GM12878 (cell line): ENCODE measurements around the gene SEMA7A. TPM values are rescaled to one million over a fixed set of nuclear protein-coding genes. Genes with fewer than 3 reads are reported as not detected.

Source experiments
- FOS ChIP-seq: IDR thresholded peaks from 3 replicates; pipeline ENCODE4 v1.6.1; 2011; ENCODE audit warnings: borderline replicate concordance; ENCODE audit not compliant: insufficient read length; ENCODE audit errors: extremely low read depth
- FOXM1 ChIP-seq: IDR thresholded peaks from 2 replicates; pipeline ENCODE4 v1.6.1; 2012; ENCODE audit warnings: low read depth, mild to moderate bottlenecking, inconsistent platforms, low read length, moderate library complexity
- GATAD2B ChIP-seq: fragments of 450-650 bp; conservative IDR thresholded peaks from 2 replicates; pipeline ENCODE4 v1.6.1; 2017; ENCODE audit warnings: low read depth, mild to moderate bottlenecking, moderate library complexity
- HDGF ChIP-seq: fragments of 450-650 bp; IDR thresholded peaks from 2 replicates; pipeline ENCODE4 v1.6.1; 2016; ENCODE audit warnings: antibody characterized with exemption
- MEF2A ChIP-seq: IDR thresholded peaks from 2 replicates; pipeline ENCODE4 v1.6.1; 2011; ENCODE audit warnings: low read depth, mild to moderate bottlenecking, low read length, moderate library complexity; ENCODE audit not compliant: insufficient read depth
- NBN ChIP-seq: fragments of 450-650 bp; IDR thresholded peaks from 2 replicates; pipeline ENCODE4 v1.6.1; 2016
- PML ChIP-seq: IDR thresholded peaks from 2 replicates; pipeline ENCODE4 v1.6.1; 2012; ENCODE audit warnings: low read length, inconsistent platforms
- POLR2A ChIP-seq: IDR thresholded peaks from 2 replicates; pipeline ENCODE4 v1.6.1; 2011; ENCODE audit warnings: low read depth, mild to moderate bottlenecking, low read length
- POLR2AphosphoS2 ChIP-seq: IDR thresholded peaks from 2 replicates; pipeline ENCODE4 v1.6.1; 2011; ENCODE audit warnings: low read depth, mild to moderate bottlenecking, low read length, improper control_type of control experiment, moderate library complexity
- POLR2AphosphoS5 ChIP-seq: IDR thresholded peaks from 2 replicates; pipeline ENCODE4 v1.6.1; 2011; ENCODE audit warnings: mild to moderate bottlenecking, low read length, inconsistent platforms
- SIN3A ChIP-seq: IDR thresholded peaks from 2 replicates; pipeline ENCODE4 v1.6.1; 2012; ENCODE audit warnings: low read depth, low read length, improper control_type of control experiment
- SIX5 ChIP-seq: IDR thresholded peaks from 2 replicates; pipeline ENCODE4 v1.6.1; 2011; ENCODE audit warnings: mild to moderate bottlenecking, low read depth, low read length, moderate library complexity; ENCODE audit not compliant: severe bottlenecking
- SMARCA5 ChIP-seq: fragments of 450-650 bp; IDR thresholded peaks from 2 replicates; pipeline ENCODE4 v1.6.1; 2017; ENCODE audit warnings: mild to moderate bottlenecking
- SMC3 ChIP-seq: IDR thresholded peaks from 2 replicates; pipeline ENCODE4 v1.6.1; 2011; ENCODE audit warnings: low read length, improper control_type of control experiment, borderline replicate concordance
- SRF ChIP-seq, 2 experiments: IDR thresholded peaks; 2 replicates each; pipeline ENCODE4 v1.6.1; 2011; ENCODE audit warnings: low read depth in 2 of 2, low read length in 2 of 2, mild to moderate bottlenecking in 1 of 2, moderate library complexity in 1 of 2
- TCF12 ChIP-seq: IDR thresholded peaks from 2 replicates; pipeline ENCODE4 v1.6.1; 2011; ENCODE audit warnings: low read depth, mild to moderate bottlenecking, low read length
- ZNF384 ChIP-seq: IDR thresholded peaks from 2 replicates; pipeline ENCODE4 v1.6.1; 2012; ENCODE audit warnings: low read depth, mild to moderate bottlenecking, low read length, improper control_type of control experiment, borderline replicate concordance
- polyA plus RNA-seq, 11 experiments: library from polyadenylated mRNA; depleted of rRNA in 4 of 11; unstranded in 6 of 11; stranded (reverse) in 5 of 11; fragments of >200 nt; fragmentation: Nextera tagmentation in 4 of 11; fragmentation: Illumina TruSeq in 1 of 11; extraction: Ambion mirVana in 4 of 11; extraction: Trizol in 1 of 11; gene quantifications; 1 replicate in 1 of 11; 2 replicates in 10 of 11; pipeline versions ENCODE4 v1.2.1 to v1.2.3, GENCODE V29; 2011 to 2016; ENCODE audit warnings: inconsistent platforms in 2 of 11, missing spikeins in 2 of 11, low read depth in 1 of 11
- total RNA-seq, 4 experiments: library from RNA; depleted of rRNA in 3 of 4; stranded (reverse); fragments of >200 nt in 3 of 4; fragmentation: Illumina TruSeq in 1 of 4; extraction: Trizol in 1 of 4; gene quantifications; 2 replicates each; pipeline versions ENCODE4 v1.2.1 to v1.2.3, GENCODE V29; 2013 to 2021
- TF ChIP-seq, protein P1 (sequence below): fragments of 450-650 bp; conservative IDR thresholded peaks from 2 replicates; pipeline ENCODE4 v1.6.1; 2017; ENCODE audit warnings: mild to moderate bottlenecking, moderate library complexity
- TF ChIP-seq, protein P2 (sequence below): IDR thresholded peaks from 2 replicates; pipeline ENCODE4 v1.6.1; 2012; ENCODE audit warnings: mild to moderate bottlenecking, low read depth, low read length
- TF ChIP-seq, protein P3 (sequence below): fragments of 450-650 bp; IDR thresholded peaks from 2 replicates; pipeline ENCODE4 v1.6.1; 2018; ENCODE audit warnings: mild to moderate bottlenecking, low read depth, moderate library complexity; ENCODE audit not compliant: partially characterized antibody
- TF ChIP-seq, protein P4 (sequence below): fragments of 450-650 bp; IDR thresholded peaks from 2 replicates; pipeline ENCODE4 v1.6.1; 2016; ENCODE audit warnings: mild to moderate bottlenecking

The SEMA7A gene
- total and polyA plus RNA-seq, 10 of the 15 experiments (the other 5 are each of a cell fraction or from before 2014, with no cell fraction given) = 0.08 to 112 (median 53.5) TPM

DNA sequence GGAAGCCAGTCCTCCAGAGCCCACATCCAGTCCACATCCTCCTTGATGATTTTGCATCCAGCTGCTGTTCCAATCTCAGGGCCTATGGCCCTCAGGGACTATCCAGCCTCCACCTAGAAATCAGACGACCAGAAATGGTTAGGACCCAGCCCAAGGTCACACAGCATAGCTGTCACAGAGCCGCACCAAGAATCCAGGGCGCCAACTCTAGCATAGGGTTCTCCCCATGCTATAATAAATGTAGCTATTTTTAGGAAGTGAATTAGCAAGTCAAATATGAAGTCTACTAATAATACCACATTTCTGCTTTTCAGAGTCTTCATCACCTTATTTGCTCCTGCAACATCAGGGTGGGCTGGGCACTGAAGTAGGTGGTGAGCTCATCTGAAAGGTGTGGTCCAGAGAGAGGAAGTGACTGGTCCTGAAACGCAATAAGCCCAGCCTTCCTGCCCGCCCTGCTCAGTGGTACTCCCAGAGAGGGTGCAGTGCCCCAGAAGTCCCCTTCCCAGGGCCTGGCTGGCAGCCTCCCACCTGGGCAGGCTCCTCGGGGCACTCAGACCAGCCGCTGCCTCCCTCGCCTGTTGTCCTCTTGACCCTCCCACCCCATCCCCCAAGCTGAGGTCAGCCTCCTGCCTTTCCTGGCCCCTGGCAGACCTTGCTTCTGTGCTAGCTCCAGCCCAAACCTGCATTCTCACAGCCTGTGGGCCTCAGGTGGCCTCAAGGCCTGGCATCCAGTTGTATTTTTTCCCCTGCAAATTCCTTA, 48.7 kb downstream of the SEMA7A start (continued):
- TF ChIP-seq SRF (IDR thresholded peaks at IDR 0.05; ENCODE audit: low read depth in 2 of 2, low read length in 2 of 2) (peak in 1 of 2 experiments; percentile 85; a peak in 1 of 4 replicates), FOS (no peak), NBN (no peak), ZNF384 (no peak), MEF2A (peak; percentile 86), SMC3 (no peak), PML (no peak), POLR2AphosphoS2 (0 out of 2 replicates have a peak, but pooled peaks have one; percentile 60), SIX5 (peak; percentile 5), SIN3A (no peak), HDGF (peak; percentile 98), POLR2A (peak; percentile 81), FOXM1 (no peak), TCF12 (peak; percentile 64), SMARCA5 (peak; percentile 99), POLR2AphosphoS5 (peak; percentile 75; the same call in 1 of the 2 replicates), GATAD2B (peak; percentile 84)
- TF ChIP-seq, protein P1, sequence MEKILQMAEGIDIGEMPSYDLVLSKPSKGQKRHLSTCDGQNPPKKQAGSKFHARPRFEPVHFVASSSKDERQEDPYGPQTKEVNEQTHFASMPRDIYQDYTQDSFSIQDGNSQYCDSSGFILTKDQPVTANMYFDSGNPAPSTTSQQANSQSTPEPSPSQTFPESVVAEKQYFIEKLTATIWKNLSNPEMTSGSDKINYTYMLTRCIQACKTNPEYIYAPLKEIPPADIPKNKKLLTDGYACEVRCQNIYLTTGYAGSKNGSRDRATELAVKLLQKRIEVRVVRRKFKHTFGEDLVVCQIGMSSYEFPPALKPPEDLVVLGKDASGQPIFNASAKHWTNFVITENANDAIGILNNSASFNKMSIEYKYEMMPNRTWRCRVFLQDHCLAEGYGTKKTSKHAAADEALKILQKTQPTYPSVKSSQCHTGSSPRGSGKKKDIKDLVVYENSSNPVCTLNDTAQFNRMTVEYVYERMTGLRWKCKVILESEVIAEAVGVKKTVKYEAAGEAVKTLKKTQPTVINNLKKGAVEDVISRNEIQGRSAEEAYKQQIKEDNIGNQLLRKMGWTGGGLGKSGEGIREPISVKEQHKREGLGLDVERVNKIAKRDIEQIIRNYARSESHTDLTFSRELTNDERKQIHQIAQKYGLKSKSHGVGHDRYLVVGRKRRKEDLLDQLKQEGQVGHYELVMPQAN = no peak
- TF ChIP-seq, protein P2, sequence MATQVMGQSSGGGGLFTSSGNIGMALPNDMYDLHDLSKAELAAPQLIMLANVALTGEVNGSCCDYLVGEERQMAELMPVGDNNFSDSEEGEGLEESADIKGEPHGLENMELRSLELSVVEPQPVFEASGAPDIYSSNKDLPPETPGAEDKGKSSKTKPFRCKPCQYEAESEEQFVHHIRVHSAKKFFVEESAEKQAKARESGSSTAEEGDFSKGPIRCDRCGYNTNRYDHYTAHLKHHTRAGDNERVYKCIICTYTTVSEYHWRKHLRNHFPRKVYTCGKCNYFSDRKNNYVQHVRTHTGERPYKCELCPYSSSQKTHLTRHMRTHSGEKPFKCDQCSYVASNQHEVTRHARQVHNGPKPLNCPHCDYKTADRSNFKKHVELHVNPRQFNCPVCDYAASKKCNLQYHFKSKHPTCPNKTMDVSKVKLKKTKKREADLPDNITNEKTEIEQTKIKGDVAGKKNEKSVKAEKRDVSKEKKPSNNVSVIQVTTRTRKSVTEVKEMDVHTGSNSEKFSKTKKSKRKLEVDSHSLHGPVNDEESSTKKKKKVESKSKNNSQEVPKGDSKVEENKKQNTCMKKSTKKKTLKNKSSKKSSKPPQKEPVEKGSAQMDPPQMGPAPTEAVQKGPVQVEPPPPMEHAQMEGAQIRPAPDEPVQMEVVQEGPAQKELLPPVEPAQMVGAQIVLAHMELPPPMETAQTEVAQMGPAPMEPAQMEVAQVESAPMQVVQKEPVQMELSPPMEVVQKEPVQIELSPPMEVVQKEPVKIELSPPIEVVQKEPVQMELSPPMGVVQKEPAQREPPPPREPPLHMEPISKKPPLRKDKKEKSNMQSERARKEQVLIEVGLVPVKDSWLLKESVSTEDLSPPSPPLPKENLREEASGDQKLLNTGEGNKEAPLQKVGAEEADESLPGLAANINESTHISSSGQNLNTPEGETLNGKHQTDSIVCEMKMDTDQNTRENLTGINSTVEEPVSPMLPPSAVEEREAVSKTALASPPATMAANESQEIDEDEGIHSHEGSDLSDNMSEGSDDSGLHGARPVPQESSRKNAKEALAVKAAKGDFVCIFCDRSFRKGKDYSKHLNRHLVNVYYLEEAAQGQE = no peak
- TF ChIP-seq, protein P3, sequence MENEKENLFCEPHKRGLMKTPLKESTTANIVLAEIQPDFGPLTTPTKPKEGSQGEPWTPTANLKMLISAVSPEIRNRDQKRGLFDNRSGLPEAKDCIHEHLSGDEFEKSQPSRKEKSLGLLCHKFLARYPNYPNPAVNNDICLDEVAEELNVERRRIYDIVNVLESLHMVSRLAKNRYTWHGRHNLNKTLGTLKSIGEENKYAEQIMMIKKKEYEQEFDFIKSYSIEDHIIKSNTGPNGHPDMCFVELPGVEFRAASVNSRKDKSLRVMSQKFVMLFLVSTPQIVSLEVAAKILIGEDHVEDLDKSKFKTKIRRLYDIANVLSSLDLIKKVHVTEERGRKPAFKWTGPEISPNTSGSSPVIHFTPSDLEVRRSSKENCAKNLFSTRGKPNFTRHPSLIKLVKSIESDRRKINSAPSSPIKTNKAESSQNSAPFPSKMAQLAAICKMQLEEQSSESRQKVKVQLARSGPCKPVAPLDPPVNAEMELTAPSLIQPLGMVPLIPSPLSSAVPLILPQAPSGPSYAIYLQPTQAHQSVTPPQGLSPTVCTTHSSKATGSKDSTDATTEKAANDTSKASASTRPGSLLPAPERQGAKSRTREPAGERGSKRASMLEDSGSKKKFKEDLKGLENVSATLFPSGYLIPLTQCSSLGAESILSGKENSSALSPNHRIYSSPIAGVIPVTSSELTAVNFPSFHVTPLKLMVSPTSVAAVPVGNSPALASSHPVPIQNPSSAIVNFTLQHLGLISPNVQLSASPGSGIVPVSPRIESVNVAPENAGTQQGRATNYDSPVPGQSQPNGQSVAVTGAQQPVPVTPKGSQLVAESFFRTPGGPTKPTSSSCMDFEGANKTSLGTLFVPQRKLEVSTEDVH = peak; percentile 61
- TF ChIP-seq, protein P4, sequence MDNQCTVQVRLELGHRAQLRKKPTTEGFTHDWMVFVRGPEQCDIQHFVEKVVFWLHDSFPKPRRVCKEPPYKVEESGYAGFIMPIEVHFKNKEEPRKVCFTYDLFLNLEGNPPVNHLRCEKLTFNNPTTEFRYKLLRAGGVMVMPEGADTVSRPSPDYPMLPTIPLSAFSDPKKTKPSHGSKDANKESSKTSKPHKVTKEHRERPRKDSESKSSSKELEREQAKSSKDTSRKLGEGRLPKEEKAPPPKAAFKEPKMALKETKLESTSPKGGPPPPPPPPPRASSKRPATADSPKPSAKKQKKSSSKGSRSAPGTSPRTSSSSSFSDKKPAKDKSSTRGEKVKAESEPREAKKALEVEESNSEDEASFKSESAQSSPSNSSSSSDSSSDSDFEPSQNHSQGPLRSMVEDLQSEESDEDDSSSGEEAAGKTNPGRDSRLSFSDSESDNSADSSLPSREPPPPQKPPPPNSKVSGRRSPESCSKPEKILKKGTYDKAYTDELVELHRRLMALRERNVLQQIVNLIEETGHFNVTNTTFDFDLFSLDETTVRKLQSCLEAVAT = no peak
